Measurements from ENCODE around the gene DUSP2. TPM values are rescaled to one million over a fixed set of nuclear protein-coding genes. Genes with fewer than 3 reads are reported as not detected.
A peak's percentile ranks its signal among the peaks of the same experiment; 100 is the strongest.

The DUSP2 gene
- total and polyA plus RNA-seq, 2 experiments from 2014 or later, result 6.6 to 13.0 TPM

GRCh38 chr2:96109361-96109680 is 35.9 kb downstream of the DUSP2 start:
- no peak overlapping the region for H3K27ac Mint-ChIP-seq
- Histone ChIP-seq H3K36me3 (ENCODE audit: insufficient read depth) (no peaks in the 10 kb centered on the region), H3K4me1 (ENCODE audit: insufficient read depth) (peaks cover 20% of the 10 kb centered on the region), H3K79me2 (replicated peaks; ENCODE audit: insufficient read depth) (no peaks in the 10 kb centered on the region), H3F3A (replicated peaks; ENCODE audit: low read depth) (no peaks in the 10 kb centered on the region), H3K27ac (ENCODE audit: low read depth) (no peak overlapping the region), H2AFZ (0 out of 2 replicates have a peak overlapping the region, but pooled peaks have one; percentile 95), H3K9me2 (ENCODE audit: insufficient read depth) (no peaks in the 10 kb centered on the region), H4K20me1 (replicated peaks; ENCODE audit: insufficient read depth) (no peaks in the 10 kb centered on the region), H3K27me3 (ENCODE audit: insufficient read depth) (no peaks in the 10 kb centered on the region), H3K4me3 (no peak overlapping the region), H3K4me2 (peak overlapping the region; percentile 79; the same call in 1 of the 2 replicates)
- peaks cover 8% of the 10 kb centered on the region for H3K9me3 Mint-ChIP-seq
- no peak for DNase-seq (ENCODE audit: low spot score)
- H3K4me1 Mint-ChIP-seq, result peaks cover 28% of the 10 kb centered on the region
- H3K4me3 Mint-ChIP-seq, result peak overlapping the region; percentile 52; the same call in 1 of the 3 replicates
- no peak for ATAC-seq
- no peak for TF ChIP-seq ZNF331 (CRISPR knock-in tag; IDR thresholded peaks at IDR 0.05; ENCODE audit: low read depth)
- TF ChIP-seq ETS1 (IDR thresholded peaks at IDR 0.05), result no peak
- no peak for TF ChIP-seq STAT1 (IDR thresholded peaks at IDR 0.05; ENCODE audit: unreplicated experiment)
- TF ChIP-seq EZH2phosphoT487 (IDR thresholded peaks at IDR 0.05; ENCODE audit: unreplicated experiment), result no peak
- no peak for TF ChIP-seq NANOG (IDR thresholded peaks at IDR 0.05; ENCODE audit: borderline replicate concordance)
- no peak for TF ChIP-seq CTCF (conservative IDR thresholded peaks at IDR 0.05; ENCODE audit: low read depth in 2 of 2)
- no peak for TF ChIP-seq REST (IDR thresholded peaks at IDR 0.05; ENCODE audit: unreplicated experiment)
- TF ChIP-seq, protein P1, sequence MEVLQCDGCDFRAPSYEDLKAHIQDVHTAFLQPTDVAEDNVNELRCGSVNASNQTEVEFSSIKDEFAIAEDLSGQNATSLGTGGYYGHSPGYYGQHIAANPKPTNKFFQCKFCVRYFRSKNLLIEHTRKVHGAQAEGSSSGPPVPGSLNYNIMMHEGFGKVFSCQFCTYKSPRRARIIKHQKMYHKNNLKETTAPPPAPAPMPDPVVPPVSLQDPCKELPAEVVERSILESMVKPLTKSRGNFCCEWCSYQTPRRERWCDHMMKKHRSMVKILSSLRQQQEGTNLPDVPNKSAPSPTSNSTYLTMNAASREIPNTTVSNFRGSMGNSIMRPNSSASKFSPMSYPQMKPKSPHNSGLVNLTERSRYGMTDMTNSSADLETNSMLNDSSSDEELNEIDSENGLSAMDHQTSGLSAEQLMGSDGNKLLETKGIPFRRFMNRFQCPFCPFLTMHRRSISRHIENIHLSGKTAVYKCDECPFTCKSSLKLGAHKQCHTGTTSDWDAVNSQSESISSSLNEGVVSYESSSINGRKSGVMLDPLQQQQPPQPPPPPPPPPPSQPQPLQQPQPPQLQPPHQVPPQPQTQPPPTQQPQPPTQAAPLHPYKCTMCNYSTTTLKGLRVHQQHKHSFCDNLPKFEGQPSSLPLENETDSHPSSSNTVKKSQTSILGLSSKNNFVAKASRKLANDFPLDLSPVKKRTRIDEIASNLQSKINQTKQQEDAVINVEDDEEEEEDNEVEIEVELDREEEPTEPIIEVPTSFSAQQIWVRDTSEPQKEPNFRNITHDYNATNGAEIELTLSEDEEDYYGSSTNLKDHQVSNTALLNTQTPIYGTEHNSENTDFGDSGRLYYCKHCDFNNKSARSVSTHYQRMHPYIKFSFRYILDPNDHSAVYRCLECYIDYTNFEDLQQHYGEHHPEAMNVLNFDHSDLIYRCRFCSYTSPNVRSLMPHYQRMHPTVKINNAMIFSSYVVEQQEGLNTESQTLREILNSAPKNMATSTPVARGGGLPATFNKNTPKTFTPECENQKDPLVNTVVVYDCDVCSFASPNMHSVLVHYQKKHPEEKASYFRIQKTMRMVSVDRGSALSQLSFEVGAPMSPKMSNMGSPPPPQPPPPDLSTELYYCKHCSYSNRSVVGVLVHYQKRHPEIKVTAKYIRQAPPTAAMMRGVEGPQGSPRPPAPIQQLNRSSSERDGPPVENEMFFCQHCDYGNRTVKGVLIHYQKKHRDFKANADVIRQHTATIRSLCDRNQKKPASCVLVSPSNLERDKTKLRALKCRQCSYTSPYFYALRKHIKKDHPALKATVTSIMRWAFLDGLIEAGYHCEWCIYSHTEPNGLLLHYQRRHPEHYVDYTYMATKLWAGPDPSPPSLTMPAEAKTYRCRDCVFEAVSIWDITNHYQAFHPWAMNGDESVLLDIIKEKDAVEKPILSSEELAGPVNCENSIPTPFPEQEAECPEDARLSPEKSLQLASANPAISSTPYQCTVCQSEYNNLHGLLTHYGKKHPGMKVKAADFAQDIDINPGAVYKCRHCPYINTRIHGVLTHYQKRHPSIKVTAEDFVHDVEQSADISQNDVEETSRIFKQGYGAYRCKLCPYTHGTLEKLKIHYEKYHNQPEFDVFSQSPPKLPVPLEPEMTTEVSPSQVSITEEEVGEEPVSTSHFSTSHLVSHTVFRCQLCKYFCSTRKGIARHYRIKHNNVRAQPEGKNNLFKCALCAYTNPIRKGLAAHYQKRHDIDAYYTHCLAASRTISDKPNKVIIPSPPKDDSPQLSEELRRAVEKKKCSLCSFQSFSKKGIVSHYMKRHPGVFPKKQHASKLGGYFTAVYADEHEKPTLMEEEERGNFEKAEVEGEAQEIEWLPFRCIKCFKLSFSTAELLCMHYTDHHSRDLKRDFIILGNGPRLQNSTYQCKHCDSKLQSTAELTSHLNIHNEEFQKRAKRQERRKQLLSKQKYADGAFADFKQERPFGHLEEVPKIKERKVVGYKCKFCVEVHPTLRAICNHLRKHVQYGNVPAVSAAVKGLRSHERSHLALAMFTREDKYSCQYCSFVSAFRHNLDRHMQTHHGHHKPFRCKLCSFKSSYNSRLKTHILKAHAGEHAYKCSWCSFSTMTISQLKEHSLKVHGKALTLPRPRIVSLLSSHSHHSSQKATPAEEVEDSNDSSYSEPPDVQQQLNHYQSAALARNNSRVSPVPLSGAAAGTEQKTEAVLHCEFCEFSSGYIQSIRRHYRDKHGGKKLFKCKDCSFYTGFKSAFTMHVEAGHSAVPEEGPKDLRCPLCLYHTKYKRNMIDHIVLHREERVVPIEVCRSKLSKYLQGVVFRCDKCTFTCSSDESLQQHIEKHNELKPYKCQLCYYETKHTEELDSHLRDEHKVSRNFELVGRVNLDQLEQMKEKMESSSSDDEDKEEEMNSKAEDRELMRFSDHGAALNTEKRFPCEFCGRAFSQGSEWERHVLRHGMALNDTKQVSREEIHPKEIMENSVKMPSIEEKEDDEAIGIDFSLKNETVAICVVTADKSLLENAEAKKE (CRISPR knock-in tag; IDR thresholded peaks at IDR 0.05), result no peak
- no peak for TF ChIP-seq JUNB (IDR thresholded peaks at IDR 0.05; ENCODE audit: unreplicated experiment)
- peaks cover 15% of the 10 kb centered on the region for H3K27me3 Mint-ChIP-seq (ENCODE audit: insufficient read depth, low read depth, poor library complexity)
- peaks cover 5% of the 10 kb centered on the region; the same call in 2 of the 3 replicates for H3K36me3 Mint-ChIP-seq (ENCODE audit: low read depth)

Data from GM23338 (cell line).